Activated naive CD4-positive, alpha-beta T cell (primary cell): ENCODE results near the gene TMEM51.
"Not testable (repeated sequence)": the region's sequence is repeated elsewhere in the genome, so short reads cannot be mapped to it uniquely, and the experiment has no call there.

Source experiments
- DNase-seq, 4 experiments: peaks; one replicate each; lab custom pipeline; 2025; lab: John Stamatoyannopoulos, UW

TMEM51 gene

DNA sequence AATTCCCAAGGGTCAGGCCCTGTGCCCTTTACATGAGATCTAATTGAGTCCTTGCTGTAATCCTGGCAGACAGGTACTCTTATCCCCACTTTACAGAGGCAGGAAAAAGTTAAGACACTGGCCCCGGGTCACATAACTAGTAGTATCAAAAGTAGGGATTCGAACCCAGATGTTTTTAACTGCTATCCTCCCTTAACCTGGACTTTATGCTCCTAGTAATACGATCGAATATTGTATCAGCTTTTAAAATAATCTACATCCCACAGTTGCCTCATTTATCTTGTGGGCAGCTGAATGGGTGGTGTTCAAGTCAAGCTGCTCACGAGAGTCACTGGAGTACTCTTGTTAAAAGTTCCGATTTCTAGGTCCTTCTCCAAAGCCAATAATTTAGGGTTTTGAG lies 25.5 kb upstream of the TMEM51 start:
- no peak for DNase-seq

DNA sequence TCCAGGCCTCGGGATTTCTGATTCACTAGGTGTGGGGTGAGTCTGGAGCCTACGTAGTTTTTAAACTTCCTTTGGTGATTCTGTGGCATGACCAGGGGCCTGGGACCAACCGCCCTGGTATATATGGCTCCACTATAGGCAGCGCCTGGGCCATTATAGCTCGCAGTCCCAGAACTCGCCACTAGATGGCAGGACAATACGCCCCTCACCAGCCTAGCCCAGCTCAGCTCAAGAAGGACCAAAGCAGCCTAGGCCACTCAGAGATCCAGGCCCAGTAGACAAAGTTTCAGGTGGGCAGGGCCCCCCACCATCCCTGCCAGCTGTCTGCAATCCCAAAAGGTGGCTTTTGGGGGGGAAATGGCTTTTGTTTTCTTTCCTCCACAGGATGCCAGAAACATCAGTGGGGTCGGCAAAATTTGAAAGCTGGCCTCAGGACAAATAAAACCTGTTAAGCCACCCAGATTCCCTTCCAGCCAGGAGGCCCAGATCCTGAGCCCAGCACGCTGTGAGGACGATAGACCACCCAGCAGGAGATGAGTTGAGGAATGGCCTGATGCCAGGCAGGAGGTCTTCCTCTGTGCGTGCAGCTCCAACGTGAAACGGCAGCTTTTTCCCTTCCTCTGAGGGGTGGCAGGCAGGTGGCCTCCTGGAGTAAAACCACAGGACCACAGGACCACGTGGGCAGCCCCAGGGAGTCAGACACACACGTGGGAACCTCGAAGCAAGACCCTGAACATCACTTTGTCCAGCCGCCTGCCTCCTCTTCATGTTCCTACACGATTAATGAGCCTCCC lies 24.8 kb upstream of the TMEM51 start:
- DNase-seq, result peak; percentile 43 to 62 (median 46)

DNA sequence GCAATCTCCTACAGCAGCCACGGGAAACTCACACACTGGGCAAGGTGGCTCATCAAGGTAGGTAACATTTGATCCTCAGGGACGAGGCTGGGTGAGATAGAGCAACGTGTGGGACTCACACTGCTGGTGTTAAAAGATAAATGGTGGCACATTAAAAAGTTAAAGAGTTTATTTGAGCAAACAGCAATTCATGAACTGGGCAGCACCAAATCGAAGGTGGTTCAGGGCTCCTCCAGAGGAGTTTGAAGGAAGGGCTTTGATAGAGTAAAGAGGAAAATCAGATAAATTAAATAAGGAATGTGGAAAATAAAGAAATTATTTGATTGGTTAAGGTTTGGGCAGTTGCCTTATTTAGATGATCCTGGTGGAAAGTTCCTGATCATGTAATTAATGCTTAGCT lies 23.6 kb upstream of the TMEM51 start:
- DNase-seq, result no peak

DNA sequence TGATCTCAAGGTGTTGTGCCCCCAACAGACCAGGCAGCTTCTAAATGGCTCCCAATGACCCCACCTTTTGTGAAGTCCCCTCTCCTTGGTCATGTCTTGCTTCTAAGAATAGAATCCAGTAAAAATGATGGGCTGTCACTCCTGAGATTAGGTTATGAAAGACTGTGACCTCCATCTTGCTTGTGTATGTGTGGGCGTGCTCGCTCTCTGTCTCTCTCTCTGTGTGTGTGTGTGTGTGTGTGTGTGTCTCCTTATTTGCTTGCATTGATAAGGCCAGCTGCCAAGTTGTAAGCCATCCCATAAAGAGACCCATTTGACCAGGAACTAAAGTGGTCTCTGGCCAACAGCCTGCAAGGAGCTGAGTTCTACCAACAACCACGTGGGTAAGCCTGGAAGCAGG lies 22.9 kb upstream of the TMEM51 start:
- DNase-seq, result no peak

DNA sequence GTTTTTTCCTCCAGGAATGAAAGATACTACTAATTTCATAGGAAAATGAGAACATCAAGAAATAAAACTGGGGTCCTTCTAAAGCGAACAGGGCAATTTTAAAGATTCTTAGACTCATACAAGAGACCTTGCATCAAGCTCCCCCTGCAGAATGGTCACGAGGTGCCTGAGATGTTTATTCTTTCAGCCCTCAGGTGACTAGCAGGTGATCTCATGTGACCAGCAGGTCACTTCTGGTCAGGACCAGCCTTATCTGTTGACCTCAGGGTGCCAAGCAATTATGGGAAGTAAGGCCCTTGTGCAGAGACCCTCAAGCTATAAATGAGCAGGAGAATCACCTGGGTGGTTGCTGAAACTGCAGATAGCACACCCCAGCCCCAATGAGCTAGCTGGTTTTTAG lies 20.6 kb upstream of the TMEM51 start:
- DNase-seq, result no peak

DNA sequence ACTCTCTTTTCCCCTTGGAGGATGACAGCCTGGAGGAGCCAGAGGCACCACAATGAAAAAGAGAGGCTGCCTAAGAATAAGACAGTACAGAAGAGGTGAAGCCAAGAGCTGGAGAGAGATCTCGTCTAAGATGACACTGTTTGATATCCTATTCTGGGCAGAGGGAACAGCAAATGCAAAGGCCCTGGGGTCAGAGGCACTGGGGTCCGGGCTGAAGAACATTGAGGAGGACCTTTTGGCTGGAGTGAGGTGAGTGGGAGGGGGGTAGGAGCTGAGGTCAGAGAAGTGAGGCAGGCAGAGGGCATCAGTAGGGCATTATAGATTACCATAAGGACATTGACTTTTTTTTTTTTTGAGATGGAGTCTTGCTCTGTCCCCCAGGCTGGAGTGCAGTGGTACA lies 19.3 kb upstream of the TMEM51 start:
- no peak for DNase-seq

DNA sequence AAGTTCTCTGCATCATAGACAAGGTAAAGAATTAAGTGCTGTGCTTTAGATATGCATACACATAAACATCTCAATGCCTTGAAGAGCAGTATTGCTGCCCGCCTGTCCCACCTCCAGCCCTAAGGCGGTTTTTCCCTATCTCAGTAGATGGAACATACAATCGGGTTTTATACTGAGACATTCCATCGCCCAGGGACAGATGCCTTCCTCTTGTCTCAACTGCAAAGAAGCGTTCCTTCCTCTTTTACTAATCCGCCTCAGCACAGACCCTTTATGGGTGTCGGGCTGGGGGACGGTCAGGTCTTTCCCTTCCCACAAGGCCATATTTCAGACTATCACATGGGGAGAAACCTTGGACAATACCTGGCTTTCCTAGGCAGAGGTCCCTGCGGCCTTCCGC lies 17.9 kb upstream of the TMEM51 start:
- DNase-seq, result not testable (repeated sequence)

DNA sequence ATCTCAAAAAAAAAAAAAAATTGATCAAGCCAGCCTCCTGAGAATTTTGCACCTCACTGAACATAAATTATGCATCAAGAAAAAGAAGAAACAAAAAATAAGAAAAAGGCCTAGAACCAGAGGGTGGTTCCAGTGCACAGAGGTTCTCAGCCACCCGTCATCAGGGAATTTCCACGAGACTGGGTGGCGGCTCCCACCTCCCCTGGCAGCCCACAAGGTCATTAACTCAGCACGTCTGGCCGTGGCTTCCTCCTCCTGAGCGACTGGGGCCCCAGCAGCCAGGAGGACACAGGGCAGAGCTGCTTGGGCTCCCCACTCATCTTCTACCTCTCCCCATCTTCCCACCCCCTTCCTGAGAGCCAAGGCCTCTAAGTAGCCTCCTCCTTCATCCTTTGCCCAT lies 15.7 kb upstream of the TMEM51 start:
- no peak for DNase-seq

DNA sequence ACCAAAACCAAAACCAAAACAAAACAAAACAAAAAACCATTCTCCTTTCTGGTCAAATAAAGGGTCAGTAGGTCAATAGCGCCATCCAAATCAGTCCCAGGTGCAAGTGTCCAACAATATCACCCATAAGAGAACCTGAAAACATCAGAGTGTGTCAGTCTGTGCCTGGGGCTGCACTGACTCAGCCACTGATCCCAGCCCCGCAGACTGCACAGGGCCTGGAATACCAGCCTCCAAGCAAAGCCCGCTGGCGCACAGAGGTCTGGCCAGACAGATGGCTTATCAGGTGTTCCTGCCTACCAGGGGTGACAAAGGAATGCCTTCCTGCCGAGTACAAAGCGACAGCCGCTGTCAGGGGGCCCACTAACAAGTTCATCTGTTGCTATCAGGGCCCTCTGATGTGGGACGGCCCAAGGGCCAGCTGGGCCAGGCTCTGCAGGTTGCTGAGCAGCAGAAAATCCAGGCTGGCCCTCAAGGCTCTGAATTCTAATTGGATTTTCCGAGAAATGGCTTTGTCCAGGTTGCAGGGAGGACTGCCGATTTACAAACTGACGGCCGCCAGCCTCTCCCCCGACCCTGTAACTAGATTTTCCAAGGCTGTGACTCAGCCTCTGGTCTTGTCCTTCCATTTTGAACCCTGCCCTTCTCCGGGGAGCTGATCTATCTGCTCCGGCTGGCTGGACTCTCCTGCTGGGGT lies 13.7 kb upstream of the TMEM51 start:
- no peak for DNase-seq

DNA sequence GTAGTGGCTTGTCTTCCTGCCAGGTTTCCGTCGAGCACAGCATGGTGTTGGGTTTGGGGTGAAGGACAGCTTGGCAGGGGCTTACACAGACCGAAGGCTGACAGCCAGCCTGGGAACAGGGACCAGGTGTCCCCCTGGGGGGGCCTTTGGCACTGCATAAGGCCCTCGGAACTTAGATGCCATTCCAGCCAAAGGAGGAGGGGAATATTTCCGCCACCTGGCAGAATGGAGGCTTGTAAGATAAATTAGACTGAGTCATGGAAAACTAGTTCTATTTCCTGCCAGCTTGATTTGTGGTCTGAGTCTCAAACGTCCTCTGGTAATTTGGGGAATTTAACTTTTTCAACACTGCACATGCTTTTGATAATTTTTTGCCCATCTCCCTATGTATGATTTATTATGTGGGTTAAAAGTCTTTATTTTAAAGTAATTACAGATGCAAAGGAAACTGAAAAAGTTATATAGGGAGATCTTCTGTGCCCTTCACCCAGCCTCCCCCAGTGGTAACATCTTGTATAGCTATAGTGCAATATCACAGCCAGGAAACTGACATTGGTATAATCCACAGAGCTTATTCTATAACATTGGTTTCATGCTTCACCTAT lies 11.5 kb upstream of the TMEM51 start:
- no peak for DNase-seq

DNA sequence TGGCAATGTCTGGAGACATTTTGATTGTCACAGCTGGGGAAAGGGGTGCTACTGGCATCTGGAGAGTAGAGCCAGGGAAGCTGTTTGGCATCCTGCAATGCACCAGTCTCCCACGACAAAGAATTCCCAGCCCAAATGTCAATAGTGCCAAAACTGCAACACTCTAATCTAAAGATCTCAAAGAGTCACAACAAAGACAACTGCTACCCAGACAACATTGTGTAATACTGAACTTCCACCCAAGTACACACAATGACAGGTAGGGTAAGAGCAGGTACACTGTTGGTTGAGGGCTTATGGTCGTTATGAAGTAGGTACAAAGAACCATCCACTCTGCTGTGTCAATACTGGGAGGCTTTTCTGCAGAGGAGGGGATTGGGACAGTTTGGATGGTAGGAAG lies 8.2 kb upstream of the TMEM51 start:
- no peak for DNase-seq

DNA sequence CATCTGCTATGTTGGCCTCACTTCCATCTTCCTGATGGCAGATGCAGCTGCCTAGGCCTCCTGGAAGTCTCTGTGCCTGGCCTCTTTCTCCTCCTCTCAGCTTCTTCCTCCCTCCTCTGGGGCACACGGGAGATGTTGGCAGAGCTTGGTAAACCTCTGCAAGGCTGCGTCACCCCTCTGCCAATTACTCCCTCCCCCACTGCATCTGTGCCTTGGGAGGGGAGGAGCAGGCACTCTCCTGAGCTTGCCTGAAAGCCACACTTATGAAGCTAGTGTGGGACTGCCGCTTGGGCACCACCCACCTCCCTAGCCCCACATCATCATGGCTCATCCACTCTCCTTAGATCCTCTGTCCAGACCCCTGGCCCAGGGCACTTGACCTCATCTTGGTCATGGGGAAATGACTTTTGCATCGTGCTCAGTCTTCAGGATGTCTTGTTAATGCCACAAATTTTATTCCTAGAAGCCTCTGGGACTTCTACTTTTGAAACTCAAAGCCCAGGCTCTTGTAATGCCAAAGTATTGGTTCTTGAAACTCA lies 7.3 kb upstream of the TMEM51 start:
- no peak for DNase-seq

DNA sequence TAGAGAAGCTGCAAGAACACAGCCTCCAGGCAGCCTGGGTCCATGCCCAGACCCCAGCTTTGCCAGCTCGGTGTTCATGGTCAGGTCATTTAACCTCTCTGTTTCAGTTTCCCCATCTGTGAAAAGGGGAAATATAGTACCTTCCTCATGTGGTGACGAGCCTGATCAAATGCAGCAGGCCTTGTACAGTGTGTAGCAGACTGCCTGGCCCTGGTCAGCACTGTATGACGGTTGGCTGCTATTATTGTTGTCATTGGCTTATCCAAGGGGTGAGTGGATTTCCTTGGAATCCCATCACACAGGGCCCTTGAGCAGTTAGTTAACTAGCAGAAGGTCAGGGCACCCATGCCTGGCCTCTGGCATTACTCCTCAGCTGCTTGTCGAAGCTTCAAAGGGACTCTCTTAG lies 6.6 kb upstream of the TMEM51 start:
- no peak for DNase-seq

DNA sequence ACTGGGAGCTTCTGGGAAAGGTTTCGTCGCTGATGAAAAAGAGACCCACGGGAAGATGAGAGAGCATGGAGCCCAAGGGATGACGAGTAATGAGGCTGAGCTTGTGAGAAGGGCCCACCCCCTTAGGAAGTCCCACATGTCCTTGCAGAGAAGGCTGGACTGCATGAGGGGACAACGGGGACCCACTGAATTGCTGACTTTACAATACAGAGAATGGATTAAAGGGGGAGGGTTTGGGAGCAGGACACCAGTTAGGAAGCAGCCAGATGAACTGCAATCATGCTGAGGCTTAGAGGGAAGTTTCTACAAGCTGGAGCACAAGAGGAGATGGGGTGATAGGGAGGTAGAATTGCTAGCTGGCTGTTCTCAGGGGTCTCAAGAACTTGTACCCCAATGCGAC lies 5.5 kb upstream of the TMEM51 start:
- no peak for DNase-seq

DNA sequence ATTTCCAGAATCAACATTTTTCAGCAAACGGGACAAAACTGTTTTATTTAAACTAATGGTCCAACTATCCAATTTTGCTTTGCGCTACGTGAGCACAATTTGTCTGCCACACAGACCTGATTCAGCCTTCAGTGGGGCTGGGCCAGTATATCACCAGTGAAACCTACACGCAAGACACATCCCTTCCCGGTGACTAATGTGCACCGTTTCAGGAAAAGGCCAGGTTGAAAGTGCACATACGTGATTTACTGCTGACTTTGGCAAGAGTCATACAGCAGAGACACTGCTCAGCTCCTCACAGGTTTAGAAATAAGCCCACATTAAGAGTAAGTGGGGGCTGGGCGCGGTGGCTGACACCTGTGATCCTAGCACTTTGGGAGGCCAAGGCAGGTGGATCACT lies 5.1 kb upstream of the TMEM51 start:
- DNase-seq, result no peak

DNA sequence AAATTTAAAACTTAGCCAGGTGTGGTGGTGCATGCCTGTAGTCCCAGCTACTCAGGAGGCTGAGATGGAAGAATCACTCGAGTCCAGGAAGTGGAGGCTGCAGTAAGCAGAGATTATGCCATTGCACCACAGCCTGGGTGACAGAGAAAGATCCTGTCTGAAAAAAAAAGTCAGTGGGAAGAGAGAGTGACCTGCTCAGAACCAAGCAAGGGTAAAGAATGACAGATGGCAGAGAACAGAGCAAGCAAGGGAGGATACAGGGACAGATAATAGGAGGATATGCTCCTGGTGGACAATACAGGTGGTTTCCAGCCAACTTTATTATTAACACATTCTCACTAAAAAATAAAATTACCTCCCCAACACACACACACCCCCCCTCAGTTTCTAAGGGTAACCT lies 4.6 kb upstream of the TMEM51 start:
- no peak for DNase-seq

DNA sequence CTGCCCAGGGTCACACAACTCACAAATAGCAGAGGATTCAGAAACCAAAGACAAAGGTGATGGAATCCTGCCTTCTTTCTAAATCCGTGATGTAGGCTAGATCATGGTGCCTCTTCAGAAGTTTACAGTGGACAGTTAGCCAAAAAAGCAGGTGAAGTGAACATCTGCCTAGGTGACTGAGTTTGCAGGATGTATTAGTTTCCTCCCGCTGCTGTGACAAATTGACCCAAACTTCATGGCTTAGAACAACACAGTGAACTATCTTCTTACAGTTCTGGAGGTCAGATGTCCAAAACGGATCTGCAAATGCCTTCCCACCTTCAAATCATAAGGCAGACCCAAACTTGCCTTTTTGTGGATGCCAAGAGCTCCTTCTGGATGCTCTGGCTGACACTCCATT lies 3.2 kb upstream of the TMEM51 start:
- DNase-seq, result no peak

DNA sequence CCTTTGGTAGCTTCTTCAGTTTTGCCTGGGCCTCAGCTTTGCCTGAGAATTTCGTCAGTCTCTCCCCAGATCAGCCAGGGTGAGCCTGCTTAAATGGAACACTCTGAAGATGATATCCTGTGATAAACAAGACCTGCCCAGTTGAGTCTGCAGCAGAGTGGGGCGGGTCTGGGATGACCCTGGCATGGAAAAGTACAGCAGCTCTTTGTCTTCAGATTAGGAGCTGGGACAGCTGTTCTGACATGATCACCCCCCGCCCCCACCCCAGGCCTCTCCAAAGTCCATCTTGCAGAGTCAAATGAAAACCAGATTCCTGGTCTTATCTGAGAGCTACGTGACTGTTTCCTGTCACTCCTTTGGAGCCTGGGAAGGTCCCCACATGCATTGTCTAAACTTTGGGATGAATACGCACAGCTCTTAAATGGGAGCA lies 2.2 kb upstream of the TMEM51 start:
- no peak for DNase-seq

DNA sequence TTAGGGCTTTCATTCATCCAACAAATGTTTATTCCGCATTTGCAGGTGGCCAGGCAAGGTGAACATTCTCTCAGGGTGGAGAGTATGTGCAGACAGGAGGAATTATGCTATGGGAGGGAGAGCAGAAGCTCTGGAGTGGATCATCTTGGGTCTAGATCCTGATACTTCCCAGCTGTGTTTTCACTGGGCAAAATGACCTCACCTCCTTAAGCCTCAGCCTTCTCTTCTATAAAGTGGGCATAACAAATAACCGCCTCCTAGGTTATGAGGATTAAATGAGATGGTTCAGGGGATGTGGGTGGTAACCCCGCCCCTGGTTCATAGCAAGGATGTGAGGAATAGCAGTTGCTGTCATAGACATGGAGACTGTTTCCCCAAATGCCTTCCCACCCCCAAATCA lies 1.7 kb upstream of the TMEM51 start:
- no peak for DNase-seq

DNA sequence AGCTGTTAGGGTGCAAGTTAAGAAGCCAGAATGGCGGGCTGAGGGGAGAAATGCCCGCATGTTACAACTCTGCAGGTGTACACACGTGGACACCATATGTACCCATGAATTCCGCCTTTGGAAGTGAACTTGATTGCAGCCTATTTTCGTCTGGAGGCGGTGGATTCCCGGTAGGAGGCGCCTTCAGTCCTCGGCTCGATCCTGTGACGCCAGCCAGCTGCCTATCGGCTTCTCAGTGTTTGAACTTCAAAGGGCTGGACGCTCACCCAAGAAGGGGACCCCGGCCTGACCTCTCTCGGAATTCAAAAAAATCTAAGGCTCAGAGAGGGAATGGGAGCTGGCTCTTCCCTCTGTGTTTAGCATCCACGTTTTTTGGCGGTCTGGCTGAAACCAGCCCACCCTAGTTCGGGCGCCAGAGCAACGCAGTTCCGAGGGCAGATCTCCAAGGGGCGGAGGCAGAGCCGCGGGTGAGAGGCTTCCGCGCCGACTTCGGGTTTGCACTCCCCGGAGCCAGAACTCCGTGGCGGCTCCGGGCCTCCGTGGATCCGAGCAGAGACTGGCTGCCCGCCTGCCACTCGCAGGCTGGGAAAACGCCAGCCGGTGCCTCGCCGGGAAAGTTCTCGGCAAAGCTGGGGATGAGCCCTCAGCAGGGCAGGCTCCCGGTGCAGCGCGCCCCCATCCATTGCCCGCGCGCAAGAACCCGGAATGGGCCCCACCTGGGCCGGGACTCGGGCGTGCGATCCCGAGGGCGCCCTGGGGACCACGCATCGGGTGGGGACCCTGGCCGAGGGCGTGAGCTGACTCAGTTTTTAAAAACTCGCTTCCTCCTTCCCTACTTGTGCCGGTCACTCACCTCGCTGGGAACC lies 996 bp upstream of the TMEM51 start:
- DNase-seq, result no peak

DNA sequence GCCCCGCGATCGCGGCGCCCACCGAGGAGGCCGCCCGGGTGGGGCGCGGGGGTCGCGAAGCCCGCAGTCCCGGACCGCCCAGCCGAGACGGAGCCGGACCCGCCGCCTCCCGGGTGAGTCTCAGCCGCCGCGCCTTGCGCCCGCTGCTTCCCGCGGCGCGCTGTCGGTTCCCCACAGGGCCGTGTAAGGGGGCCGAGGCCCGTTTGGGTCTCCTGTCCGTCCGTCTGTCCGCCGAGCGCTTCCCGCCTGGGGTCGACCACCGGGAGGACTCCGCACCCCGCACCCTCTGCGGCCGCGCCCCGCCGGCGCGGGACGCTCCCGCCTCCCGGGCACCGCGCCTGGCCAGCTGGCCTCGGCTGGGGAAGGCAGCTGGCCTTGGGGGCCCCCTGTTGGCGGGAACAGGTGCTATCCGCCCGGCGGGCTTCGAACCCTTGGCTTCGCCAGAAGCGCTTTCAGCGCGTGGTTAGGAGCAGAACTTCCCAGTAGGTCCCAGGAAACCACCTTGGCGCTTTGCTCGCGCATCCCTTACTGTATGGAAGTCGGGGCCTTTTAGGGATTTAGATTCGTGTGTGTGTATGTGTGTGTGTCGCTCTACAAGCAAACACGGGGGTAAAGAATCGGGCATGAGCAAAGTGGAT lies 414 bp downstream of the TMEM51 start:
- DNase-seq, result no peak
